Skin of body (tissue), 2 donors: ENCODE measurements around the gene FAT1. TPM values are rescaled to one million over a fixed set of nuclear protein-coding genes. Genes with fewer than 3 reads are reported as not detected.

Experiments
- DNase-seq: peaks from one replicate; lab custom pipeline; 2025; lab: John Stamatoyannopoulos, UW
- total RNA-seq: library from RNA; depleted of rRNA; stranded (reverse); fragments of >200 nt; gene quantifications from one replicate; pipeline ENCODE4 v1.2.3, GENCODE V29; 2014

FAT1 gene
- total RNA-seq, 1 donor from 2014 or later: 171 TPM

DNA sequence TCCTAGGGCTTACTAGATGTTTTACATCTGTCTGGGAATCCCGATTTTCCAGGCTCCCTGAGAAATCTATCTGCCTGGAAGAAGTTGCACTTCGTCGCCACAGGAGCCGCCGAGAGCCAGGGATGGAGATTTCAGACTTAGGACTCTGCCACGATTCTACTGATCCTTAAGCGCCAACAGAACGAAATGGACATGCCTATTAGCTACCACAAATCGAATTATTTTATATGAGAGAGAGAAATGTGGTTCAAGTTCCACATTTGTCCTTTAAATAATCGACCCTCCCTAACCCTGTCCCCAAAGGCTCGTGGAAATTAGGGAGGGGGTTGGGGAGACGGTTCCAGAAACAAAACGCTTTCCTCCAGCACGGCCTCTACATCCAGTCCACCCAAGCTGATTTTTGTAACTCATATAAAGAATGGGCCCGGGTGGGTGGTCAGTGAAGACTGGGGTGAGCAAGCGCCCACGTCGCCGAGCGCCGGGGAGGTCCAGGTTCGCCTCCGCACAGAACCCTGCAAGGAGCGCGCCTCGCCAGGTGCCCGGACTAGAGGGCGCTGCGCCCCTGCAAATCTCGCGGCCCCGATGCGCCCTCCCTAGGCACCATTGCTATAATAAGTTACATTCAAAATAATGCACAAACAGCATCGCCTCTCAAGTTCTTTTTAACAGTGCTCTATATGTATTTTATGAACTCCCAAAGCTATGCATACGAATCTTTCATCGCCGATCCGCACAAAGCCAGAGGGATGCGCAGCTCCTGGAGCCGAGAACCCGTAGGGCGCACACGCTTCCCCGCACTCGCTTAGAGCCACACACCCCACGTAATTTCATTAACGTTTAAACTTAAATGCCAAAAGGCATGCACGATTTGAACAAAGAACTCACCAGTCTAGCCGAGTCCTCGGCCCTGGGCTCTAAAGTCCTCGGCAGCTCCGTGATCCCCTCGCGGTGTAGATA lies 2.1 kb upstream of the FAT1 start:
- peak; percentile 77 for DNase-seq

DNA sequence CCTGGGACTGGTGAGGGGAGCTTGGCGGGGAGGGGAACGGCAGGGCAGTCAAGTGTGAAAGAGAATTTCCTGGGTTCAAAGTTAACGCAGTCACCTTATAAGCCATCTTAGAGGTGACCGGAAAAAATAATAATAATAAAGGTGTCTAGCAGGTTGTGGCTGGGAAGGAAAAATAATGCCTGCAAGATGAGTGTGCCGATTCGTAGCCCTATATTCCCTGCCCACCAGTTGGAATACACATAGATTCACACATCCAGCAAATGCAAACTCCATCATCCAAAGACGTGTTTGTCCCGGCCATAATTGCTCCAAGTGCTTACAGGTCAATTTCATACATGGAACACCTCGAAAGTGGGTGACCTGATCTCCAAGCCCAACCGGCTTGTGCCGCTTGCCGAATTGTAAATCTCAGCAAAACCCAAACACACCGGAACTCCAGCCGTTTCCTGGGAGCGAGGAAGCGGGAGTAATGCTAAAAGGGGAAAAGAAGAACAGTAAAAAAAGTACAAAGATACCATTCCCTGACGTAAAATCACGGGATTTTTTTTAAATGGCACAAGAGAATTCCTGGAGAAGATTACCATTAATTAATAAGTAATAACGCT lies 1.3 kb upstream of the FAT1 start:
- no peak for DNase-seq

GRCh38 chr4:186724058-186724863 lies 605 bp upstream of the FAT1 start:
- peak; percentile 64 for DNase-seq

DNA sequence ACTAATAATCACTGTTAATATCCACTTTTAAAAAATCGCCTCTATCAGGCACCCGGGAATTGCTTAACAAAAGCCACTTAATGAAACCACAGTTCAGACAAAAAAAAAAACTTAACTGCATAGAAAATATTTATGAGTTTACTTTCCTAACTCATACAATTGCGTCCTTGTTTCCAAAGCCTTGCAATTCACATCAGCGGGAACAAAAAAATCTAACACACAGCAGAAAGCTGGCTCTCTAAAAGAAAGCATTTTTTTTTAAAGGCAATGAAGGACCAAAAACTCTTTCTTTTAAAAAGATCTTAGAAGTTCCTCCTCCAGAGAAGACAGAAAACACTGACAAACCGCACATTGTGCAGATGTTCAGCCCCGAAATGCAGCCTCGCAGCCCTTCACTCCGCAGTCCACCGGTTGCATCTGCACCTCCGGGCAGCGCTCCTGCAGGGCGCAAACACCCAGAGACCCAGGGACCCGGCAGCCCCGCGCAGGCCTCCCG lies 812 bp downstream of the FAT1 start:
- DNase-seq: peak; percentile 32

DNA sequence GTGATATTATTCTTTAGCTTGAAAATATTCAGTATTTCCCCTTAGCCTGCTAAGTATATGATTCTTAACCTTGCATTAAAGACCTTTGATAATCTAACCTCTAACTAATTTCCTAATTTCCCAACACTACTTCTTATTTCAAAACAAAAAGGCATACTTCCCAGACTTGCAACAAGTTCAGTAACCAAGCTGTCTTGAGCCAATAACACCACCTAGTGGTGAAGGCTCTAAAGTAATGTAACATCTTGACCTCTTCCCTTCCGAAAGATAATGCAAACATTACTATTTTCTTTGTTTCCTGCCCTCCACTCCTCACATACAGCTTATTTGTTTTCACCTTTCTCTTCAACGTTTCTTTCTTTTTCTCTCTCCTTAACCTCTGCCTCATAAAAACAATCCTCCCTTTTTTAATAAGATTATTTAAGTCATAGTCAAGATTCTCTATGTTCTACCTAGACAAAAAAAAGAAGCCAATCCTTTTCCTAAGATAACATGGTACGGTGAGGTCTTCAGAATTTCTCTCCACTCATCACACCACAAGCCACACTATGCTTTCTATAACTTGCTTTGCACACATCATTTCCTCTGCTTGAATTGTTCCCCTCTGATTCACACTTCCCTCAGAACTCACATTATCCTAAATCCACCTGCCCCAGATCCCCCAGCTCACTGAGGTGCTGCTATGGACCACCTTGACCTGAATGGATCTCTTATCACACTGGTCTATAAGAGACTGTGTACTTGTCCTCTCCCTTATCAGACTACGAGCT lies 3.5 kb downstream of the FAT1 start:
- no peak for DNase-seq

GRCh38 chr4:186717556-186717955 lies 6.1 kb downstream of the FAT1 start:
- DNase-seq: no peak

GRCh38 chr4:186715077-186715476 lies 8.6 kb downstream of the FAT1 start:
- no peak for DNase-seq

DNA sequence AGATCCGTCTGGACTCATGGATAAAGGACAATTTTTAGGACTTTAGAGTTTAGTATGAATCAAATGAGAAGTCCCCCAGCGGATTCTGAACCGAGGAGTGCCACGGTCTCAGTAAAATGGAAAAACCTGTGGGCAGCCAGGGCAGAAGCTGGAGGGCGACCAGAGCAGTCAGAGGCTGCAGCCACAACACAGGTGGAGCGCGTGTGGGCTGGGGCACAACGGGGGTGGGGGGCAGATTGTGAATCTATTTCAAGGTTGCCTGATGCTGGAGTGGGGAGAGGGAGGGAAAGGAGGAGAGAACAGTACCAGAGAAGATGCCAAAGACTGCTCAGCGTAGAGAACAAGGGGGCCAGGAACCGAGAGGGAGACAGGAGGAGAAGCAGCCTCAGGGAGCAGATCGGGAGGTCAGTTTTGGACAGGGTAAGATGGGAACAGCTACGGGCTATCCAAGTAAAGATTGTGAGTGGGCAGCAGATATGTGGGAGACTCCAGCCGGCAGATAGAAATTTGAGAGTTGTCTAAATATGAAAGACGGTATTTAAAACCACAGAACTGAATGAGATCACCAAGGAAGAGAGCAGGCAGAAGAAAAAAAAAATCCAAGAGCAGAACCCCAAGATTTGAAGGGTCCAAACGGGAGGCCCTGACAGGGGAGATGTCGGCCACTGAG lies 9.5 kb downstream of the FAT1 start:
- DNase-seq: no peak

DNA sequence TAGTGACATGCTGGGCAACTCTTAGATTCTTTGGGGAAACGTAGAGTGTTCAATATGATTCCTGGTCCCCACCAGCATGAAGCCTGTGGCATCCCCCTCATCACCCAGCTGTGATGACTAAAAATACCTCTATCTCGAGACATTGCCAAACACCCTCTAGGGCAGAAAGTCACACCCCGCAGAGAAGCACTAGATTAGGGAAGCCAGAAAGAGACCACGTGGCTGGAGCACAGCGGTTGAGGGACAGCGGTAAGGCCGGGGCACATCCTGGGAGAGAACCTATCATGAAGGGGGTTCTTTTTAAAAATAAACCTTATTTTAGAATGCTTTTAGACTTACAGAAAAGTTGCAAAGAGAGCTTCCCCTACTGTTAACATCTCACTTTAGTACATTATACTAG lies 11.0 kb downstream of the FAT1 start:
- no peak for DNase-seq

- no peak for DNase-seq
These were observed 13.0 kb downstream of the FAT1 start for GRCh38 chr4:186710521-186711119.

DNA sequence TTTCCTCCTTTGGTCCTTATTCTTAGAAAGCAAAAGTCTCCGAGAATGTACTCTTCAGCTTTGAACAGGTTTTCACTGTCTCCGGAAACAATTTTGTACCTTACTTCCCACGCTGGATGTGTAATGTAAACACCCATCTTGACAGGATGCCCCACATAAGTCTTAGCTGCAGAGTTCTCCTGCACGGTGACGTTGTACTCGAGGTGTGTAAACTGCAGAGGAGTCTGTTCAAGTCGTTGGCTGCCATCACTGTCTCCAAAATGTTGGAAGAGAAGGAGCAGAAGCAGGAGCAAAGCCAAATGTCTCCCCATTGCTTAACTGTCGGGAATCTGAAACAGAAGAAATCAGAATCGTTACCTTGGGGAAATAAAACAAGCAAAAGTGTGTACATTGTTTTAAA lies 14.1 kb downstream of the FAT1 start:
- DNase-seq: no peak

GRCh38 chr4:186708554-186708953 lies 15.1 kb downstream of the FAT1 start:
- no peak for DNase-seq

DNA sequence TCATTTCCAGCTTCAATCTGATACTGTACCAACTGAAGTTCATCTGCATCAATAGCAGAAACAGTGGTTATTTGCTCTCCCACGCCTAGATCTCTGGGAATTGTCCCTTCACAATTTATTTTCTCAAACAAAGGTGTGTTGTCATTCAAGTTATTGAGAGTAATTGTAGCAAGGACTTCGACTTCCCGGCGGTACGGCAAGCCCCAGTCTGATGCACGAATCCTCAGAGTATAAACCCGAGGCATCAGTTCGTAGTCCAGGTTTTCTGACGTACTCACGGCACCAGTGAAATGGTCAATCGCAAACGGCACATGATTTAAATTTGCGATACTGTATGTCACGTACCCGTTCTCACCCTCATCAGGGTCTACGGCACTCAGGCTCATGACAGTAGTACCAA lies 15.7 kb downstream of the FAT1 start:
- DNase-seq: no peak

DNA sequence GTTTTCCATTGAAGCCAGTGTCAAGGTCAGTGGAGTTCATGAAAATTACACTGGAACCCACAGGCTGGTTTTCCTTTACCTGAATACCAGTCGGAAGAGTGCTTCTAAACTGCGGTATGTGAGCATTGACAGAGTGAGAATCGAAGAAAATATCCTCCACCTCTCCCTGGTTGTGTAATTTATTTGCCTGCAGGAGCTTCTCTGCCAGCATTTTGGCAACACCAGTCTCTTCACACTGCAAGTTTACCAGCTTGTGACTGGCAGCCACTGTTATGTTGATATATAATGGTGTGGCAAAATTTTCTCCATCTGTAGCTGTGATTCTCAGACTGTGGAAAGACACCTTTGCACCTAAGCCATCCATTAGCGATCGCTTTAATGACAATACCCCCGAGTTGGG lies 16.1 kb downstream of the FAT1 start:
- no peak for DNase-seq

DNA sequence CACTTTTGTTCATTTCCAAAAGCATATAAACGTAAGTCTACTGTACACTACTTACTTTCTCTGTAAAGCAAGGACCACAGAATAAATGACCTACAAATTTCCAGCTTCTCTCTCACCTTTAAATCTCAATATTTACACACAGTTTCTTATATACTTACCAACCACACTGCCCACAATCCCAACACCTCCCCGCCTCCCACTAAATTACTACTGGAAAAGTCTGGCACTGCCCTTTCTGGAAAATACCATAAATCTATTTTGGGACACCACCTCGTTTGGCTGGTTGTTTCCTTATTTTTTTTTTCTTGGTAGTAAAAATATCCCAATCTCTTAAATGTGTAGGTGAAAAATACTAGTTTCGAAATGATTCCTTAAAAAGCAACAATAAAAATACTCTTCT lies 19.6 kb downstream of the FAT1 start:
- no peak for DNase-seq

DNA sequence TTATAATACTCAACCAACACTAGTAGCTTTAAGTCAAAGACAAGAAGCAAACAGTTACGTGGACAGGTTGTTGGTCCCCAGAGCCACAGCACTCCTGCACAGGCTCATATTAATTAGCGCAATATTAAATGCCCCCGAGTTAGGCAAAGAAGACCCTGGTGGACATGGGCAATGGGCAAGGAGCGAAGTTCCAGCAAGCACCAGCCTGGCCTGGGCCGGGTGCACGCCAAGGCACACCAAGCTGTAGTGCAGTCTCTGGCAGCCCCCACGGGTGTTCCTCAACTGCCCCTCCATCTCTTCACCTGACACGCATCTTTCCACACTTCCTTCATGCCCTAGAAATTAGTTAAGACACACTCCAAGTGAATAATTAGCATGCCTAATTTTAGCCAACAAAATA lies 20.1 kb downstream of the FAT1 start:
- DNase-seq: no peak

DNA sequence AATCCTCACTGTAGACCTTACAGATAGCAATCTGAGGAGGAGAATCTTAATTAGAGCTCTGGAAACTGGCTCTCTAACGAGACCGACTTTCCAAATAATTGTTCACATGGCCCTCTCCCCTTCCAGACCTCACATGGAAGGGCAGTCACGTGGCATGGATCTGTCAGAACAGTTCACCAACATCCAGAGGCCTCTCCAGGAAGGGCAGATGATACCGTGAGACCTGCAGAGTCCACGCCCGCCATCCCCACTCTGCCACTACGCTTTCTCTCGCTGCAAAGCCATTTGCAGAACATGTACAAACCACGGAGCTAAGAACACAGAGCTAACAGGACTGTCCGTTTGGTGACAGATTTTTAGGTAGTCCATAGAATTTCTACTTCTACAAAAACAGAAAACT lies 20.7 kb downstream of the FAT1 start:
- DNase-seq: no peak

DNA sequence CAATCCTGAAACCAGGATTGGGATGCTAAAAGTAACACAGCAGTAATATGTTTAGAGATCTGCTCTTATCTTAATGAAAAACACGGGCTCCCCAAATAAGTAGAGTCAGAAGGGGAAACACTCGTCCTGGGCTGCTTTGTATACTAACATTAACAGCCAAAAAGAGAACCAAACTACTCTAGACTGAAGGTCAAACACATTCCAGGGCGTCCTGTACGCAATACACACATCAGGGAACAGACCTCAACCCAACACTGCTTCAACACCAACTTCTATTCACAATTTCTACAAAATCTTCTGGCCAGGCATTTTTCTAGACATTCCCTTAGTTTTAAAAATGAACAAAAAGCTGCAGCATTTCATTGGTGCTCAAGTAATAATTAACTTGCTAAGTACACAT lies 21.4 kb downstream of the FAT1 start:
- no peak for DNase-seq

GRCh38 chr4:186701788-186702187 lies 21.9 kb downstream of the FAT1 start:
- DNase-seq: no peak

DNA sequence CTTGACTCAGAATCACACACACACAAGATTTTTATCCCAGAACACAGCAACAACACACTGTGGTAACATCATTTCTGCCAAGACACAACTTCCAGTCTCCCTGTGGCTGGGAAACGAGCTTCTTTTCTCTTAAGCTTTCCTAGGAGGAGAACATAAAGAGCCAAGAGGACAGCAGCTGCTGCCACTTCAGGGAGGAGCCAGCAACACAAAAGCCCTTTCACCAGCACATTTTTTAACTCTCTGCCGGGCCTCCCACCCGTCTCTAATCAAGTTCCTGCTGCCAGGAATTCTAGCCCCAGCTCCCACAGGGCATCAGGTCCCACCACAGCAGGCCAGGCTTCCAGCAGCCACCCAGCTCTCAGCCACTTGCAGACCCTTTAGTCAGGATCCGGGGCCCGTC lies 22.4 kb downstream of the FAT1 start:
- peak; percentile 52 for DNase-seq
